PC-9 (cell line): ENCODE data around the gene MYO7B. TPM values are rescaled to one million over a fixed set of nuclear protein-coding genes. Genes with fewer than 3 reads are reported as not detected.
A peak's percentile ranks its signal among the peaks of the same experiment; 100 is the strongest.

ENCODE experiments used
- BruUV-seq: library from RNA; stranded (reverse); fragments of 400-500 nt; replicated peaks from 2 replicates; lab custom pipeline; 2021; lab: Mats Ljungman, UMichigan
- CTCF ChIA-PET: fragments of 300-600 bp; sonication (Branson Sonifier 250); formaldehyde crosslinking; loops from one replicate; lab custom pipeline; 2022; ENCODE audit warnings: antibody characterized with exemption; lab: Charles Lee
- POLR2A ChIA-PET: fragments of 300-600 bp; sonication (Branson Sonifier 250); formaldehyde crosslinking; loops from one replicate; lab custom pipeline; 2022; ENCODE audit warnings: antibody characterized with exemption; ENCODE audit not compliant: unreplicated experiment; lab: Charles Lee
- DNase-seq, 2 experiments: peaks; one replicate each; pipeline versions ENCODE4 v3.0.0 to v3.0.0-alpha.2; 2015 to 2022; ENCODE audit warnings: mixed read lengths in 1 of 2
- H2AFZ ChIP-seq: fragments of 200-600 bp; sonication (generic); 2 replicates; pipeline ENCODE4 v1.8.1; 2017; ENCODE audit warnings: antibody characterized with exemption
- H3F3A ChIP-seq: fragments of 200-600 bp; sonication (generic); 2 replicates; pipeline ENCODE4 v1.8.1; 2017; ENCODE audit warnings: antibody characterized with exemption, mild to moderate bottlenecking, low read depth; ENCODE audit not compliant: insufficient read depth
- H3K27ac ChIP-seq: fragments of 200-600 bp; sonication (generic); 2 replicates; pipeline ENCODE4 v1.6.1; 2016; ENCODE audit warnings: mixed run types
- H3K27me3 ChIP-seq: fragments of 200-600 bp; sonication (generic); 2 replicates; pipeline ENCODE4 v1.6.1; 2016; ENCODE audit warnings: low read depth, mixed run types; ENCODE audit not compliant: insufficient read depth
- H3K36me3 ChIP-seq: fragments of 200-600 bp; sonication (generic); 2 replicates; pipeline ENCODE4 v1.6.1; 2016; ENCODE audit warnings: low read depth, mixed run types
- H3K4me1 ChIP-seq: fragments of 200-600 bp; sonication (generic); replicated peaks from 2 replicates; pipeline ENCODE4 v1.6.1; 2016; ENCODE audit warnings: mixed run types; ENCODE audit not compliant: insufficient read depth
- H3K4me2 ChIP-seq: fragments of 200-600 bp; sonication (generic); 2 replicates; pipeline ENCODE4 v1.6.1; 2017; ENCODE audit warnings: mixed run types
- H3K4me3 ChIP-seq: fragments of 200-600 bp; sonication (generic); 2 replicates; pipeline ENCODE4 v1.6.1; 2016; ENCODE audit warnings: mixed run types
- H3K79me2 ChIP-seq: fragments of 200-600 bp; sonication (generic); 2 replicates; pipeline ENCODE4 v1.6.1; 2017; ENCODE audit warnings: low read depth, mixed run types
- H3K9me2 ChIP-seq: fragments of 200-600 bp; sonication (generic); 2 replicates; pipeline ENCODE4 v1.8.1; 2017; ENCODE audit warnings: mild to moderate bottlenecking; ENCODE audit not compliant: insufficient read depth
- H3K9me3 ChIP-seq: fragments of 200-600 bp; sonication (generic); 2 replicates; pipeline ENCODE4 v1.8.1; 2016; ENCODE audit warnings: low read depth; ENCODE audit not compliant: insufficient read depth
- H4K20me1 ChIP-seq: fragments of 200-600 bp; sonication (generic); 2 replicates; pipeline ENCODE4 v1.8.1; 2017; ENCODE audit not compliant: insufficient read depth
- CTCF ChIP-seq: fragments of 200-600 bp; sonication (generic); conservative IDR thresholded peaks from 2 replicates; pipeline ENCODE4 v1.6.1; 2017; ENCODE audit warnings: mixed run types, antibody characterized with exemption, mild to moderate bottlenecking, moderate library complexity
- EZH2 ChIP-seq: fragments of 200-600 bp; sonication (generic); IDR thresholded peaks from 2 replicates; pipeline ENCODE4 v1.8.0; 2017; ENCODE audit warnings: antibody characterized with exemption, low read depth
- intact Hi-C: fragments of 100-400 bp; cut with micrococcal nuclease; formaldehyde crosslinking; loops from one replicate; pipeline ENCODE4 v1.10.0; 2022; ENCODE audit not compliant: unreplicated experiment
- total RNA-seq: library from RNA; stranded (reverse); gene quantifications from 2 replicates; pipeline ENCODE4 v1.2.3, GENCODE V29; 2021

MYO7B gene
- total RNA-seq, 1 experiment from 2014 or later: not detected

- Histone ChIP-seq H3K9me2 (no peaks in the 10 kb centered on the region), H2AFZ (no peak overlapping the region), H3K9me3 (no peaks in the 10 kb centered on the region; the same call in 1 of the 2 replicates), H3K79me2 (no peaks in the 10 kb centered on the region), H3K4me3 (no peak overlapping the region), H3F3A (no peaks in the 10 kb centered on the region), H3K27me3 (peaks cover 55% of the 10 kb centered on the region), H3K4me2 (no peak overlapping the region), H3K27ac (no peak overlapping the region), H3K36me3 (no peaks in the 10 kb centered on the region), H4K20me1 (no peaks in the 10 kb centered on the region), H3K4me1 (no peaks in the 10 kb centered on the region)
- intact Hi-C loops: no loop called here
- CTCF ChIA-PET: interaction anchor here (0.7 kb wide), 1 partner anchor 29 kb away, joined by 3 read pairs; no protein-coding TSS in a partner anchor
- POLR2A ChIA-PET: no interaction called here
- no peak for DNase-seq
- BruUV-seq: no TSS peak
- no peak for TF ChIP-seq EZH2
Observed at GRCh38 chr2:127561371-127561770, 25.9 kb downstream of the MYO7B start.

GRCh38 chr2:127562936-127563335 lies 27.5 kb downstream of the MYO7B start:
- H3K4me3 ChIP-seq: no peak overlapping the region
- H3K9me3 ChIP-seq: no peaks in the 10 kb centered on the region

GRCh38 chr2:127563458-127564428 lies 28.3 kb downstream of the MYO7B start:
- Histone ChIP-seq H3K4me1 (no peaks in the 10 kb centered on the region), H3K9me2 (no peaks in the 10 kb centered on the region), H3K27ac (no peak overlapping the region), H3F3A (no peaks in the 10 kb centered on the region), H3K36me3 (no peaks in the 10 kb centered on the region), H3K79me2 (no peaks in the 10 kb centered on the region), H2AFZ (no peak overlapping the region; the same call in 1 of the 2 replicates), H3K4me2 (no peak overlapping the region), H3K9me3 (no peaks in the 10 kb centered on the region), H4K20me1 (no peaks in the 10 kb centered on the region), H3K4me3 (no peak overlapping the region), H3K27me3 (peaks cover 32% of the 10 kb centered on the region)
- ChIA-PET POLR2A (no interaction called here), CTCF (no interaction called here)
- BruUV-seq: no TSS peak
- intact Hi-C loops: no loop called here
- no peak for TF ChIP-seq CTCF
- TF ChIP-seq EZH2: no peak
- DNase-seq: no peak

More at GRCh38 chr2:127562936-127563335, 27.5 kb downstream of the MYO7B start:
- TF ChIP-seq CTCF (no peak), EZH2 (no peak)
- ChIA-PET CTCF (no interaction called here), POLR2A (no interaction called here)
- Histone ChIP-seq H2AFZ (no peak overlapping the region), H3K4me1 (no peaks in the 10 kb centered on the region), H3K36me3 (no peaks in the 10 kb centered on the region), H3F3A (no peaks in the 10 kb centered on the region), H3K4me2 (no peak overlapping the region), H3K27me3 (peaks cover 40% of the 10 kb centered on the region), H3K27ac (no peak overlapping the region), H3K9me2 (no peaks in the 10 kb centered on the region), H3K79me2 (no peaks in the 10 kb centered on the region), H4K20me1 (no peaks in the 10 kb centered on the region)
- no TSS peak for BruUV-seq
- DNase-seq: peak in 1 of 2 experiments; percentile 9
- intact Hi-C loops: no loop called here
